GM12878 (cell line): ENCODE measurements around the gene KLF6. TPM values are rescaled to one million over a fixed set of nuclear protein-coding genes. Genes with fewer than 3 reads are reported as not detected.

Source experiments
- ATAC-seq: fragments of 200-7000 bp; cut with Tn5 transposase; 3 replicates; pipeline ENCODE4 v1.9.1; 2020; ENCODE audit warnings: mild to moderate bottlenecking, moderate library complexity
- BruUV-seq: library from RNA; stranded (reverse); fragments of 400-500 nt; replicated peaks from 2 replicates; lab custom pipeline; 2021; lab: Mats Ljungman, UMichigan
- CTCF ChIA-PET: fragments of 300-600 bp; sonication (Branson Sonifier 250); formaldehyde crosslinking; extraction: SDS; loops from one replicate; lab custom pipeline; 2021; ENCODE audit warnings: inconsistent platforms; lab: Yijun Ruan, JAX
- POLR2A ChIA-PET: fragments of 350-600 bp; formaldehyde crosslinking; extraction: SDS; loops from one replicate; lab custom pipeline; 2021; ENCODE audit warnings: inconsistent platforms; lab: Charles Lee
- RAD21 ChIA-PET: fragments of 300-600 bp; sonication (Branson Sonifier 250); formaldehyde crosslinking; loops from one replicate; lab custom pipeline; 2023; ENCODE audit warnings: antibody characterized with exemption; ENCODE audit not compliant: unreplicated experiment; lab: Charles Lee
- SMC1A ChIA-PET: fragments of 300-600 bp; sonication (Branson Sonifier 250); formaldehyde crosslinking; loops from one replicate; lab custom pipeline; 2023; ENCODE audit not compliant: unreplicated experiment, uncharacterized antibody; lab: Charles Lee
- DNase-seq: peaks from one replicate; pipeline ENCODE4 v3.0.0-alpha.2; 2011; ENCODE audit warnings: low read depth, low spot score
- FAIRE-seq: peaks from 3 replicates; lab custom pipeline; 2011; peaks lifted over from hg19 to GRCh38; lab: Jason Lieb, UNC
- H2AFZ ChIP-seq: 2 replicates; pipeline ENCODE4 v1.6.0; 2011; ENCODE audit warnings: low read depth, low read length, control low read depth; ENCODE audit not compliant: control insufficient read depth
- H3K27ac ChIP-seq: 2 replicates; pipeline ENCODE4 v1.5.1; 2011; ENCODE audit warnings: control low read depth; ENCODE audit not compliant: control insufficient read depth, insufficient read depth
- H3K27me3 ChIP-seq, 2 experiments: replicated peaks in 1 of 2; 2 replicates each; pipeline versions ENCODE4 v1.6.0 to v1.6.1; 2011; ENCODE audit warnings: low read length in 1 of 2; ENCODE audit not compliant: control insufficient read depth in 2 of 2, insufficient read depth in 2 of 2
- H3K36me3 ChIP-seq, 2 experiments: 2 replicates each; pipeline ENCODE4 v1.5.1; 2011; ENCODE audit warnings: low read length in 1 of 2; ENCODE audit not compliant: control insufficient read depth in 2 of 2, insufficient read depth in 2 of 2
- H3K4me1 ChIP-seq: 2 replicates; pipeline ENCODE4 v1.6.1; 2011; ENCODE audit warnings: mild to moderate bottlenecking, low read length, moderate library complexity, mixed read lengths; ENCODE audit not compliant: control insufficient read depth, insufficient read depth
- H3K4me2 ChIP-seq: 2 replicates; pipeline ENCODE4 v1.6.0; 2011; ENCODE audit warnings: control low read depth; ENCODE audit not compliant: control insufficient read depth, insufficient read depth
- H3K4me3 ChIP-seq: fragments of 200-600 bp; sonication (generic); 2 replicates; pipeline ENCODE4 v1.5.1; 2016
- H3K79me2 ChIP-seq: 2 replicates; pipeline ENCODE4 v1.6.0; 2011; ENCODE audit warnings: low read length; ENCODE audit not compliant: control insufficient read depth, insufficient read depth
- H3K9ac ChIP-seq: 2 replicates; pipeline ENCODE4 v1.8.0; 2011; ENCODE audit warnings: low read length, control low read depth, mixed read lengths; ENCODE audit not compliant: control insufficient read depth, insufficient read depth
- H3K9me3 ChIP-seq: replicated peaks from 3 replicates; pipeline ENCODE4 v1.5.1; 2011; ENCODE audit warnings: mild to moderate bottlenecking, low read length; ENCODE audit not compliant: control insufficient read depth, insufficient read depth
- H4K20me1 ChIP-seq: 2 replicates; pipeline ENCODE4 v1.6.0; 2011; ENCODE audit not compliant: control insufficient read depth, insufficient read depth
- ASH2L ChIP-seq: fragments of 300-600, 200-600 bp; sonication (generic); IDR thresholded peaks from 2 replicates; pipeline ENCODE4 v1.6.1; 2017; ENCODE audit warnings: low read depth, mild to moderate bottlenecking, borderline replicate concordance
- ATF7 ChIP-seq: fragments of 450-650 bp; IDR thresholded peaks from 2 replicates; pipeline ENCODE4 v1.6.1; 2016; ENCODE audit warnings: low read depth, mild to moderate bottlenecking
- BCL3 ChIP-seq: IDR thresholded peaks from 2 replicates; pipeline ENCODE4 v1.6.1; 2011; ENCODE audit warnings: borderline replicate concordance, low read depth, mild to moderate bottlenecking, moderate library complexity, low read length; ENCODE audit not compliant: insufficient read depth, poor library complexity, severe bottlenecking
- CBFB ChIP-seq: IDR thresholded peaks from 2 replicates; pipeline ENCODE4 v1.6.1; 2016; ENCODE audit warnings: antibody characterized with exemption, low read depth
- CREB1 ChIP-seq: IDR thresholded peaks from 2 replicates; pipeline ENCODE4 v1.6.1; 2012; ENCODE audit warnings: low read depth, mild to moderate bottlenecking, inconsistent platforms
- CREM ChIP-seq: IDR thresholded peaks from 2 replicates; pipeline ENCODE4 v1.6.1; 2014; ENCODE audit warnings: antibody characterized with exemption, low read depth
- DPF2 ChIP-seq: fragments of 450-650 bp; IDR thresholded peaks from 2 replicates; pipeline ENCODE4 v1.6.1; 2017; ENCODE audit warnings: mild to moderate bottlenecking
- HDAC6 ChIP-seq: fragments of 200-600 bp; sonication (generic); IDR thresholded peaks from one replicate; pipeline ENCODE4 v1.8.0; 2017; ENCODE audit warnings: antibody characterized with exemption; ENCODE audit not compliant: unreplicated experiment
- JUND ChIP-seq: IDR thresholded peaks from 2 replicates; pipeline ENCODE4 v1.6.1; 2012; ENCODE audit warnings: low read depth, mild to moderate bottlenecking, low read length, improper control_type of control experiment, moderate library complexity
- KAT2A ChIP-seq: conservative IDR thresholded peaks from 2 replicates; pipeline ENCODE4 v1.6.1; 2011; ENCODE audit warnings: low read depth, low read length; ENCODE audit not compliant: control insufficient read depth
- MAX ChIP-seq: IDR thresholded peaks from 2 replicates; pipeline ENCODE4 v1.6.1; 2012; ENCODE audit warnings: low read depth, low read length, improper control_type of control experiment
- MTA2 ChIP-seq: fragments of 450-650 bp; IDR thresholded peaks from 2 replicates; pipeline ENCODE4 v1.6.1; 2016; ENCODE audit warnings: low read depth, mild to moderate bottlenecking, moderate library complexity
- MYB ChIP-seq: fragments of 150-350 bp; IDR thresholded peaks from 2 replicates; pipeline ENCODE4 v1.6.1; 2014; ENCODE audit warnings: mild to moderate bottlenecking, low read depth, low read length, borderline replicate concordance
- NRF1 ChIP-seq: conservative IDR thresholded peaks from 2 replicates; pipeline ENCODE4 v1.6.1; 2011; ENCODE audit warnings: mild to moderate bottlenecking, low read depth, low read length, improper control_type of control experiment
- POLR2AphosphoS5 ChIP-seq: IDR thresholded peaks from 2 replicates; pipeline ENCODE4 v1.6.1; 2011; ENCODE audit warnings: mild to moderate bottlenecking, low read length, inconsistent platforms
- RUNX3 ChIP-seq: IDR thresholded peaks from 2 replicates; pipeline ENCODE4 v1.6.1; 2012; ENCODE audit warnings: low read length, inconsistent platforms
- SIN3A ChIP-seq: IDR thresholded peaks from 2 replicates; pipeline ENCODE4 v1.6.1; 2012; ENCODE audit warnings: low read depth, low read length, improper control_type of control experiment
- STAT3 ChIP-seq: IDR thresholded peaks from 2 replicates; pipeline ENCODE4 v1.6.1; 2011; ENCODE audit warnings: low read depth, low read length, improper control_type of control experiment
- ZNF622 ChIP-seq: fragments of 450-650 bp; IDR thresholded peaks from 2 replicates; pipeline ENCODE4 v1.6.1; 2017; ENCODE audit warnings: mild to moderate bottlenecking, inconsistent platforms
- WGBS: methylation state at CpG from one replicate; pipeline ENCODE4 v1.1.6; 2016; ENCODE audit warnings: low lambda C conversion rate; ENCODE audit not compliant: insufficient replicate concordance, insufficient coverage; ENCODE audit errors: missing lambda C conversion rate; 5-methylcytosine and 5-hydroxymethylcytosine counted together
- in situ Hi-C: fragments of 300-500 bp; cut with MboI; formaldehyde crosslinking; loops from 9 replicates; pipeline ENCODE4 v1.14.3; 2018; ENCODE audit warnings: mixed read lengths
- intact Hi-C: fragments of 100-400 bp; cut with micrococcal nuclease; formaldehyde crosslinking; loops from one replicate; pipeline ENCODE4 v1.14.2; 2022; ENCODE audit not compliant: unreplicated experiment
- polyA plus RNA-seq, 11 experiments: library from polyadenylated mRNA; depleted of rRNA in 4 of 11; unstranded in 6 of 11; stranded (reverse) in 5 of 11; fragments of >200 nt; fragmentation: Nextera tagmentation in 4 of 11; fragmentation: Illumina TruSeq in 1 of 11; extraction: Ambion mirVana in 4 of 11; extraction: Trizol in 1 of 11; gene quantifications; 1 replicate in 1 of 11; 2 replicates in 10 of 11; pipeline versions ENCODE4 v1.2.1 to v1.2.3, GENCODE V29; 2011 to 2016; ENCODE audit warnings: inconsistent platforms in 2 of 11, missing spikeins in 2 of 11, low read depth in 1 of 11
- total RNA-seq, 4 experiments: library from RNA; depleted of rRNA in 3 of 4; stranded (reverse); fragments of >200 nt in 3 of 4; fragmentation: Illumina TruSeq in 1 of 4; extraction: Trizol in 1 of 4; gene quantifications; 2 replicates each; pipeline versions ENCODE4 v1.2.1 to v1.2.3, GENCODE V29; 2013 to 2021

KLF6 gene
- total and polyA plus RNA-seq, 10 of the 15 experiments (the other 5 are each of a cell fraction or from before 2014, with no cell fraction given) = 7.4 to 54.1 (median 23.5) TPM

- H3K27me3 ChIP-seq = no peaks in the 10 kb centered on the region
- BruUV-seq = no TSS peak
- no peaks in the 10 kb centered on the region for H3K36me3 ChIP-seq
- no peak overlapping the region for H3K27ac ChIP-seq
- intact Hi-C loops = no loop called here
- TF ChIP-seq MAX = no peak
- no peak for TF ChIP-seq MYB
- TF ChIP-seq CREB1 = no peak
- TF ChIP-seq STAT3 = no peak
- TF ChIP-seq CBFB = no peak
- CTCF ChIA-PET = no interaction called here
- FAIRE-seq (no peak), DNase-seq (no peak), ATAC-seq (no peak)
- in situ Hi-C loops = no loop called here
- H2AFZ ChIP-seq = no peak overlapping the region
- no peak overlapping the region for H3K4me2 ChIP-seq
- SMC1A ChIA-PET = interaction anchor here (0.7 to 1.7 kb wide), 3 partner anchors 8 to 1803 kb away, joined by 3 to 4 read pairs (median 4); no protein-coding TSS in a partner anchor
- no peaks in the 10 kb centered on the region for H3K9me3 ChIP-seq
- H3K4me1 ChIP-seq = peaks cover 15% of the 10 kb centered on the region
- H3K9ac ChIP-seq = no peak overlapping the region
- RAD21 ChIA-PET = no interaction called here
- 8% methylated on average over 4 of the region's 4 CpGs for WGBS
- H3K79me2 ChIP-seq = no peaks in the 10 kb centered on the region
- no peaks in the 10 kb centered on the region for H4K20me1 ChIP-seq
- H3K4me3 ChIP-seq = no peak overlapping the region
- POLR2A ChIA-PET = no interaction called here
Measured at GRCh38 chr10:3769556-3769955, 15.5 kb downstream of the KLF6 start.

DNA sequence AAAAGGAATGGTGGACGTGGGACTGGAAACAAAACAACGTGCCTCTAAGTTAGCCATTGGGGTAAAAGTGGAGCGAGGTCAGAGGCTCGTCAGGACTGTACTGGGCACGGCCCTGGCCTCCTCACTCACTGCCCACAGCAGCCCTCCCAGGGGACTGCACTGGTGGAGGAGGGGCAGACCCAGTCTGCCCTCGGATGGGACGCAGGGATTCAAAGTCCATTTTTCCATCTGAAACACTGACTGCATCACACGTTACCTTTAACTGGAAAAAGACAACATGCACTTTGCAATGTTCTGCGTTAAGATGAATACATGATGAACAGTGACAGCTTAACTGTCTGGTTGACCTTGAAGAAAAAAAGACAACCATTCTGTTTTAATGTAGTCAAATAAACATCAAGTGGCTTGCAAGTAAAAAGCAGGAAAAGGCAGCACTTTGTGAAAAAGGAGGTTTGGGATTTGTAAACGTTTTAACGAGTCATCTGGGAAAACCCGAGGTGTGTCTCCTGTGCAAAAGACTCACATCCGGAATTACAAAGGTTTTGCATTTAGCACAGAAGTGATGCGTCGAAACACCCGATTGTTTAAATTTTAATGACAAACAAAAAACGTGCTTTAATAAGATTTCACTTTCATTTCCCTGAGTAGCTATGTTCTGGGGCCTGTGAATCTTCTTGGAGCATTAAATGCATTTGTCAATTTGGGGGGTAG is 18.8 kb downstream of the KLF6 start:
- H2AFZ ChIP-seq = no peak overlapping the region
- 29% methylated on average over 17 of the region's 17 CpGs for WGBS
- no peak for ATAC-seq
- H3K4me3 ChIP-seq = no peak overlapping the region
- no TSS peak for BruUV-seq
- no peaks in the 10 kb centered on the region for H4K20me1 ChIP-seq
- in situ Hi-C loops (no loop called here), intact Hi-C loops (no loop called here)
- peaks cover 26% of the 10 kb centered on the region for H3K4me1 ChIP-seq
- H3K9me3 ChIP-seq = peaks cover 9% of the 10 kb centered on the region; the same call in 2 of the 3 replicates
- POLR2A ChIA-PET = no interaction called here
- SMC1A ChIA-PET = interaction anchor here (1.3 to 3.7 kb wide), 3 partner anchors 9 to 16 kb away, joined by 3 to 15 read pairs (median 7); no protein-coding TSS in a partner anchor
- CTCF ChIA-PET = no interaction called here
- no peak overlapping the region for H3K4me2 ChIP-seq
- DNase-seq = no peak
- H3K79me2 ChIP-seq = no peaks in the 10 kb centered on the region
- H3K36me3 ChIP-seq = no peaks in the 10 kb centered on the region
- FAIRE-seq = no peak
- no peak overlapping the region for H3K9ac ChIP-seq
- no peaks in the 10 kb centered on the region for H3K27me3 ChIP-seq
- H3K27ac ChIP-seq = no peak overlapping the region
- RAD21 ChIA-PET = no interaction called here
- TF ChIP-seq POLR2AphosphoS5 = no peak
- no peak for TF ChIP-seq RUNX3
- TF ChIP-seq BCL3 = no peak
- no peak for TF ChIP-seq ZNF622
- TF ChIP-seq HDAC6 = no peak
- TF ChIP-seq JUND = no peak
- TF ChIP-seq NRF1 = no peak
- no peak for TF ChIP-seq DPF2
- TF ChIP-seq KAT2A = no peak
- TF ChIP-seq ATF7 = no peak
- TF ChIP-seq ASH2L = no peak
- no peak for TF ChIP-seq CREM
- no peak for TF ChIP-seq MTA2
- TF ChIP-seq SIN3A = no peak
